Keratinocyte (primary cell): ENCODE results near the gene FANCD2. TPM values are rescaled to one million over a fixed set of nuclear protein-coding genes. Genes with fewer than 3 reads are reported as not detected.

Source experiments
- DNase-seq: peaks from one replicate; pipeline ENCODE4 v3.0.0-alpha.2; 2011; ENCODE audit warnings: low read depth, missing footprints, low spot score
- FAIRE-seq: peaks from 2 replicates; lab custom pipeline; 2011; peaks lifted over from hg19 to GRCh38; lab: Jason Lieb, UNC
- H2AFZ ChIP-seq: 2 replicates; pipeline ENCODE4 v1.6.0; 2012; ENCODE audit warnings: low read length, control low read depth, inconsistent platforms; ENCODE audit not compliant: control insufficient read depth
- H3K27ac ChIP-seq: 2 replicates; pipeline ENCODE4 v1.5.1; 2011; ENCODE audit warnings: low read length; ENCODE audit not compliant: control insufficient read depth, insufficient read depth
- H3K27me3 ChIP-seq: 3 replicates; pipeline ENCODE4 v1.6.0; 2011; ENCODE audit warnings: low read length; ENCODE audit not compliant: control insufficient read depth, insufficient read depth; ENCODE audit errors: extremely low read depth
- H3K36me3 ChIP-seq, 2 experiments: 2 replicates in 1 of 2; 3 replicates in 1 of 2; pipeline ENCODE4 v1.5.1; 2011; ENCODE audit warnings: low read length in 2 of 2, mild to moderate bottlenecking in 1 of 2; ENCODE audit not compliant: control insufficient read depth in 2 of 2, insufficient read depth in 2 of 2; ENCODE audit errors: extremely low read depth in 1 of 2
- H3K4me1 ChIP-seq: 3 replicates; pipeline ENCODE4 v1.5.1; 2011; ENCODE audit warnings: low read length; ENCODE audit not compliant: control insufficient read depth, insufficient read depth; ENCODE audit errors: extremely low read depth
- H3K4me2 ChIP-seq: 3 replicates; pipeline ENCODE4 v1.6.0; 2011; ENCODE audit warnings: low read depth, low read length; ENCODE audit not compliant: control insufficient read depth, insufficient read depth; ENCODE audit errors: extremely low read depth
- H3K4me3 ChIP-seq, 3 experiments: fragments of 200-600 bp in 1 of 3; sonication (generic) in 1 of 3; 2 replicates in 2 of 3; 3 replicates in 1 of 3; pipeline ENCODE4 v1.5.1; 2011 to 2016; ENCODE audit warnings: low read length in 3 of 3, mild to moderate bottlenecking in 3 of 3, control low read depth in 2 of 3, inconsistent platforms in 1 of 3, low read depth in 1 of 3, mixed read lengths in 1 of 3, mixed run types in 1 of 3, moderate library complexity in 1 of 3; ENCODE audit not compliant: control insufficient read depth in 2 of 3, insufficient read depth in 2 of 3; ENCODE audit errors: extremely low read depth in 1 of 3
- H3K79me2 ChIP-seq: 2 replicates; pipeline ENCODE4 v1.6.0; 2012; ENCODE audit warnings: low read length; ENCODE audit not compliant: control insufficient read depth, insufficient read depth
- H3K9ac ChIP-seq: 3 replicates; pipeline ENCODE4 v1.6.0; 2011; ENCODE audit warnings: low read length; ENCODE audit not compliant: control insufficient read depth, insufficient read depth; ENCODE audit errors: extremely low read depth
- H3K9me1 ChIP-seq: 3 replicates; pipeline ENCODE4 v1.6.0; 2011; ENCODE audit warnings: low read length; ENCODE audit not compliant: control insufficient read depth, insufficient read depth; ENCODE audit errors: extremely low read depth
- H3K9me3 ChIP-seq: 2 replicates; pipeline ENCODE4 v1.5.1; 2012; ENCODE audit warnings: low read depth, low read length; ENCODE audit not compliant: control insufficient read depth
- H4K20me1 ChIP-seq: 3 replicates; pipeline ENCODE4 v1.6.0; 2011; ENCODE audit warnings: low read length; ENCODE audit not compliant: control insufficient read depth, insufficient read depth; ENCODE audit errors: extremely low read depth
- CTCF ChIP-seq, 3 experiments: IDR thresholded peaks in 1 of 3; conservative IDR thresholded peaks in 1 of 3; optimal IDR thresholded peaks in 1 of 3; 2 replicates in 2 of 3; 3 replicates in 1 of 3; pipeline versions ENCODE3 to v1.5.1; 2011; ENCODE audit warnings: low read length in 3 of 3, mild to moderate bottlenecking in 3 of 3, moderate library complexity in 2 of 3, control low read depth in 1 of 3, inconsistent platforms in 1 of 3; ENCODE audit not compliant: insufficient read depth in 2 of 3; ENCODE audit errors: extremely low read depth in 1 of 3
- EZH2 ChIP-seq: IDR thresholded peaks from one replicate; pipeline ENCODE4 v1.6.1; 2012; ENCODE audit warnings: inconsistent platforms, mild to moderate bottlenecking, low read length, moderate library complexity
- dilution Hi-C: fragments of 300-500 bp; cut with MboI; formaldehyde crosslinking; loops from one replicate; pipeline ENCODE4 v1.7.0; 2020; ENCODE audit warnings: low sequenced_read_pairs; ENCODE audit not compliant: extremely low pct_ligation_motif_present
- polyA plus RNA-seq, 5 experiments: library from polyadenylated mRNA; depleted of rRNA in 3 of 5; stranded (reverse) in 3 of 5; stranded (forward) in 1 of 5; unstranded in 1 of 5; fragments of >200 nt; gene quantifications; 1 replicate in 1 of 5; 2 replicates in 3 of 5; 3 replicates in 1 of 5; pipeline versions ENCODE4 v1.2.1 to v1.2.3, GENCODE V29; 2011 to 2012; ENCODE audit warnings: missing spikeins in 2 of 5, low read depth in 1 of 5, low replicate concordance in 1 of 5

FANCD2 gene
- polyA plus RNA-seq, 1 donor (not counting 4 experiments of a cell fraction or from before 2014, with no cell fraction given), result 12.5 TPM

DNA sequence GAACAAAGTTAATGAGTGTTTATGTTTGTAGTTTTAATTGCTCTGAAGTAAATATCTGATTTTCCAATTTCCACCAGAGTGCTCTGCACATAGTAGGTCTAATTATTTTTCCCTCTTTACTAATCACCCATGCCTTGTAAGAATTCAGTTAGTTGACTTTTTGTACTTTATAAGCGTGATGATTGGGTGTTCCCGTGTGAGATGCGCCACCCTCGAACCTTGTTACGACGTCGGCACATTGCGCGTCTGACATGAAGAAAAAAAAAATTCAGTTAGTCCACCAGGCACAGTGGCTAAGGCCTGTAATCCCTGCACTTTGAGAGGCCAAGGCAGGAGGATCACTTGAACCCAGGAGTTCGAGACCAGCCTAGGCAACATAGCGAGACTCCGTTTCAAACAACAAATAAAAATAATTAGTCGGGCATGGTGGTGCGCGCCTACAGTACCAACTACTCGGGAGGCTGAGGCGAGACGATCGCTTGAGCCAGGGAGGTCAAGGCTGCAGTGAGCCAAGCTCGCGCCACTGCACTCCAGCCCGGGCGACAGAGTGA, 114.8 kb downstream of the FANCD2 start:
- no peak for FAIRE-seq
- Histone ChIP-seq H2AFZ (peak overlapping the region; percentile 46), H3K27me3 (no peaks in the 10 kb centered on the region), H3K27ac (no peak overlapping the region), H3K79me2 (peaks cover 39% of the 10 kb centered on the region), H3K9me3 (no peaks in the 10 kb centered on the region), H3K9ac (no peak overlapping the region), H3K9me1 (no peaks in the 10 kb centered on the region), H3K4me2 (peak overlapping the region; percentile 45), H4K20me1 (peaks cover 2% of the 10 kb centered on the region), H3K4me1 (peaks cover 22% of the 10 kb centered on the region), H3K36me3 (peaks cover 0 to 5% of the 10 kb centered on the region in 2 experiments), H3K4me3 (peak overlapping the region in 1 of 3 experiments; percentile 13)
- dilution Hi-C loops, result no loop called here
- TF ChIP-seq CTCF (optimal IDR thresholded peaks at IDR 0.05 in 1 of 3, IDR thresholded peaks at IDR 0.05 in 1 of 3, conservative IDR thresholded peaks at IDR 0.05 in 1 of 3; ENCODE audit: extremely low read depth in 1 of 3, insufficient read depth in 2 of 3, low read length in 3 of 3) (no peak), EZH2 (no peak)
- no peak for DNase-seq

DNA sequence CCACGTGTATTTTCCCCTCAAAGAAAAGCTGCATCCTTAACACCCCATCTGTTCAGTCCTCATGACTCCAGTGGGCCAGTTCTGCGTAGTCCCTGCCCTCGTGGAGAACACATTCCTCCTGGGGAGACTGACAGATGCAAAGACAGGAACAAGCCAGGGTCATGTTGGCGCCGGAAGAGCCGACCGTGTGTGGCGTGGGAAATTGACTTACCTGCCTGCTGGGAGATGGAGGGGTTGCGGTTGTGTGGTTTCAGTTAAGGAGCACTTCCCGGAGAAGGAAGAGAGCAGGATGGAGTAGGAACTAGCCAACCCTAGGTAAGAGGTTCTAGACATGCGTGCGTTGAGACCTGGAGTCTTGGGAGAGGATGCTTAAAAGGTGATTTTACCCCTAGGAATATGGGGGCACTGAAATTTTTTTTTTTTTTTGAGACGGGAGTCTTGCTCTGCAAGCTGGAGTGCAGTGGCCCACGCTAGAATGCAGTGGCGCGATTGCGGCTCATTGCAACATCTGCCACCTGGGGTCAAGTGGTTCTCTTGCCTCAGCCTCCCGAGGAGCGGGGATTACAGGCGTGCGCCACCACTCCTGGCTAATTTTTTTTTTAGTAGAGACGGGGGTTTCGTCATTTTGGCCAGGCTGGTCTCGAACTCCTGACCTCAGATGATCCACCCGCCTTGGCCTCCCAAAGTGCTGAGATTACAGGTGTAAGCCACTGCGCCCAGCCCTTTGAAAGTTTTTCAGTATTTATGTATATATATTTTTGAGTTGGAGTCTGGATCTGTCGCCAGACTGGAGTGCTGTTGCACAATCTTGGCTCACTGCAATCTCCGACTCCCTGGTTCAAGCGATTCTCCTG, 116.7 kb downstream of the FANCD2 start:
- dilution Hi-C loops, result no loop called here
- Histone ChIP-seq H4K20me1 (peaks cover 2% of the 10 kb centered on the region), H2AFZ (no peak overlapping the region), H3K4me1 (peaks cover 22% of the 10 kb centered on the region), H3K79me2 (peaks cover 53% of the 10 kb centered on the region), H3K9ac (peak overlapping the region; percentile 85), H3K4me3 (peak overlapping the region; percentile 75 to 90 (median 81)), H3K27ac (peak overlapping the region; percentile 80), H3K27me3 (no peaks in the 10 kb centered on the region), H3K9me1 (no peaks in the 10 kb centered on the region), H3K4me2 (peak overlapping the region; percentile 62), H3K36me3 (peaks cover 0 to 5% of the 10 kb centered on the region in 2 experiments), H3K9me3 (no peaks in the 10 kb centered on the region)
- TF ChIP-seq EZH2, result no peak
- TF ChIP-seq CTCF (optimal IDR thresholded peaks at IDR 0.05 in 1 of 3, IDR thresholded peaks at IDR 0.05 in 1 of 3, conservative IDR thresholded peaks at IDR 0.05 in 1 of 3; ENCODE audit: extremely low read depth in 1 of 3, insufficient read depth in 2 of 3, low read length in 3 of 3), result no peak
- FAIRE-seq, result no peak
- no peak for DNase-seq
